Activated CD4-positive, alpha-beta T cell treated with anti-CD3 and anti-CD28 coated beads for 48 hours (primary cell): ENCODE measurements around the gene HS3ST3A1.

Source experiments
- DNase-seq: peaks from one replicate; pipeline ENCODE4 v3.0.0-alpha.2; 2020

HS3ST3A1 gene

GRCh38 chr17:13485327-13485726, 116.4 kb downstream of the HS3ST3A1 start:
- no peak for DNase-seq

- no peak for DNase-seq
Measured at GRCh38 chr17:13484020-13484419, 117.7 kb downstream of the HS3ST3A1 start.

- no peak for DNase-seq
Measured at GRCh38 chr17:13480877-13481276, 120.9 kb downstream of the HS3ST3A1 start.

- DNase-seq, result no peak
Measured at GRCh38 chr17:13478326-13478830, 123.4 kb downstream of the HS3ST3A1 start.

GRCh38 chr17:13477180-13477611, 124.5 kb downstream of the HS3ST3A1 start:
- no peak for DNase-seq

- DNase-seq, result no peak
Measured at GRCh38 chr17:13476720-13477119, 125.0 kb downstream of the HS3ST3A1 start.

GRCh38 chr17:13475574-13476223, 126.0 kb downstream of the HS3ST3A1 start:
- no peak for DNase-seq

GRCh38 chr17:13474073-13474800, 127.5 kb downstream of the HS3ST3A1 start:
- no peak for DNase-seq

GRCh38 chr17:13465678-13466077, 136.1 kb downstream of the HS3ST3A1 start:
- no peak for DNase-seq

- DNase-seq, result no peak
Measured at GRCh38 chr17:13462673-13463124, 139.0 kb downstream of the HS3ST3A1 start.

GRCh38 chr17:13462146-13462545, 139.6 kb downstream of the HS3ST3A1 start:
- DNase-seq, result no peak

GRCh38 chr17:13460261-13461000, 141.3 kb downstream of the HS3ST3A1 start:
- DNase-seq, result no peak

GRCh38 chr17:13457783-13458182, 143.9 kb downstream of the HS3ST3A1 start:
- no peak for DNase-seq
